ENCODE data around the gene LCLAT1. TPM values are rescaled to one million over a fixed set of nuclear protein-coding genes. Genes with fewer than 3 reads are reported as not detected.

LCLAT1 gene
- total RNA-seq, 1 donor from 2014 or later, result 26.7 TPM

DNA sequence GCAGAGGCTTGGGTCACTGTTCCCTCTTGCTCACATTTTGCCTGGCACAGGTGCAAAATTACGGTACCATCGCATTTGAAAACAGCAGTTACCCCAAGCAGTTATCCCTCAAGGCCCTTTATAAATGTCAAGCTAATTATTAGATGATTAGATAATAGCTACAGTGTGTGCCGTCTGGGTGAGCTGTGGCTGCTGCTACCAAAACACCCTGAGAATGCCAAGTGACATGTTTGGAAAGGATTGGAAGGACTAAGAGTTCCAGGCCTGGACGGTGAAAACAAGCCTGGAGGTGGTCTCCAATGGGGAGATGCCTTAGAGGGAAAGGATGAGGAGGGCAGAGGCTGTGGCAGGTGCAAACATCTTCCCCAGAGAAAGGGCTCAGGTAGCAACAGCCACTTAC lies 239.6 kb downstream of the LCLAT1 start:
- Histone ChIP-seq H3K4me3 (ENCODE audit: low read depth, low read length) (no peak overlapping the region), H3K27me3 (ENCODE audit: control insufficient read depth, insufficient read depth, low read length) (no peaks in the 10 kb centered on the region), H3K36me3 (ENCODE audit: control insufficient read depth, insufficient read depth, low read length) (no peaks in the 10 kb centered on the region)
- no peak for DNase-seq (ENCODE audit: low read depth)
- TF ChIP-seq, protein P1, sequence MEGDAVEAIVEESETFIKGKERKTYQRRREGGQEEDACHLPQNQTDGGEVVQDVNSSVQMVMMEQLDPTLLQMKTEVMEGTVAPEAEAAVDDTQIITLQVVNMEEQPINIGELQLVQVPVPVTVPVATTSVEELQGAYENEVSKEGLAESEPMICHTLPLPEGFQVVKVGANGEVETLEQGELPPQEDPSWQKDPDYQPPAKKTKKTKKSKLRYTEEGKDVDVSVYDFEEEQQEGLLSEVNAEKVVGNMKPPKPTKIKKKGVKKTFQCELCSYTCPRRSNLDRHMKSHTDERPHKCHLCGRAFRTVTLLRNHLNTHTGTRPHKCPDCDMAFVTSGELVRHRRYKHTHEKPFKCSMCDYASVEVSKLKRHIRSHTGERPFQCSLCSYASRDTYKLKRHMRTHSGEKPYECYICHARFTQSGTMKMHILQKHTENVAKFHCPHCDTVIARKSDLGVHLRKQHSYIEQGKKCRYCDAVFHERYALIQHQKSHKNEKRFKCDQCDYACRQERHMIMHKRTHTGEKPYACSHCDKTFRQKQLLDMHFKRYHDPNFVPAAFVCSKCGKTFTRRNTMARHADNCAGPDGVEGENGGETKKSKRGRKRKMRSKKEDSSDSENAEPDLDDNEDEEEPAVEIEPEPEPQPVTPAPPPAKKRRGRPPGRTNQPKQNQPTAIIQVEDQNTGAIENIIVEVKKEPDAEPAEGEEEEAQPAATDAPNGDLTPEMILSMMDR (IDR thresholded peaks at IDR 0.05; ENCODE audit: insufficient read depth, low read length, poor library complexity, severe bottlenecking), result no peak

DNA sequence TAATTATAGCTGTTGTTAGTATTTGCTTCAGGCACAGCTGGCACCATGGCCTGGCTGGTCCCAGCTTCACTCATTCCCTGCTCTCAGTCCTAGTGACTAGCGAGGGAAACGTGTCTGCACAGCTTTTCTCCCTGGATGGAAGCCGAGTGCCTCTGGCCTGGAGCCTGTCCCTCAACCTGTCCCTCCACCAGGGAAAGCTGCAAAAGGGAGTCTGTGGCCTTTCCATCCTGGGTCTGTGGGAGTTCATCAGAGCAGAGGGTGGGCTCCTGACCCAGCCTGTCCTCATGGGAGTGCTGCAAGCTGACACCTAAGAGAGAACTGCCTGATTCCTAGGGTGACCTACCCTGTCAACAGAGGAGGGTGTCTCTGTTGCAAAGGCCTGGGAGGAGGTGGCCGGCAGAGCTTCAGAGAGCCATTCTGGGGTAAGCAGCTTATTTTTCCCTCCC lies 241.9 kb downstream of the LCLAT1 start:
- Histone ChIP-seq H3K4me3 (ENCODE audit: low read depth, low read length) (no peak overlapping the region), H3K36me3 (ENCODE audit: control insufficient read depth, insufficient read depth, low read length) (no peaks in the 10 kb centered on the region), H3K27me3 (ENCODE audit: control insufficient read depth, insufficient read depth, low read length) (peaks cover 5% of the 10 kb centered on the region)
- no peak for DNase-seq (ENCODE audit: low read depth)
- TF ChIP-seq, protein P1 (IDR thresholded peaks at IDR 0.05; ENCODE audit: insufficient read depth, low read length, poor library complexity, severe bottlenecking), result no peak

DNA sequence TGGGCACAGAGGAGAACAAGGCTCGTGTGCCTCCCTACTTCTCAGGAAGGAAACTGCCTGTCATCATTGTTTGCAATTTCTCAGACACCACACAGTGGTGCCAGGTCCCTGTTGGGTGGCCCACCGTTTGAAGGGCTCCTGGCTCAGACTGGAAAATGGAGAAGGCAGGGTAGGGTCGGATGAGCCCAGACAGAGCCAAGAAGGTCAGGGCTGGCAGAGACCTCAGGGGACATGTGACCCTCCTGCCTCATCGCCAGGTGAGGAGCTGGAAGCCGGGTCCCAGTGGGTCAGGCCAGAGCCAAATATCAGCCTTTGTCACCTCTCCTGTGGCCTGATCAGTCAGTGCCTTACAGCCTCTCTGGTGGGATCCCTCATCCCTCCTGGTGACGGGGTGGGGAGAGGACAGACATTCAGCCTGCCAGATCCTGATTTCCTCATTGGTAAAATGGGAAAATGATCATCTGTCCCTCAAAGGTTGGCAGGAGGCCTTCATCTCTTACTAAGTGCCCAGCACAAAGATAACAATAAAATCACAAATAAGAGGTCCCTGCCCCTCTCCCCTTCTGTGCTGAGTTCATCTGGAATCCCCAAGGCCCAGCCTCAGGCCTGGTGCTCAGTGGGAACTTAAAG lies 242.6 kb downstream of the LCLAT1 start:
- Histone ChIP-seq H3K36me3 (ENCODE audit: control insufficient read depth, insufficient read depth, low read length) (no peaks in the 10 kb centered on the region), H3K27me3 (ENCODE audit: control insufficient read depth, insufficient read depth, low read length) (peaks cover 5% of the 10 kb centered on the region), H3K4me3 (ENCODE audit: low read depth, low read length) (no peak overlapping the region)
- no peak for DNase-seq (ENCODE audit: low read depth)
- TF ChIP-seq, protein P1 (IDR thresholded peaks at IDR 0.05; ENCODE audit: insufficient read depth, low read length, poor library complexity, severe bottlenecking), result no peak

DNA sequence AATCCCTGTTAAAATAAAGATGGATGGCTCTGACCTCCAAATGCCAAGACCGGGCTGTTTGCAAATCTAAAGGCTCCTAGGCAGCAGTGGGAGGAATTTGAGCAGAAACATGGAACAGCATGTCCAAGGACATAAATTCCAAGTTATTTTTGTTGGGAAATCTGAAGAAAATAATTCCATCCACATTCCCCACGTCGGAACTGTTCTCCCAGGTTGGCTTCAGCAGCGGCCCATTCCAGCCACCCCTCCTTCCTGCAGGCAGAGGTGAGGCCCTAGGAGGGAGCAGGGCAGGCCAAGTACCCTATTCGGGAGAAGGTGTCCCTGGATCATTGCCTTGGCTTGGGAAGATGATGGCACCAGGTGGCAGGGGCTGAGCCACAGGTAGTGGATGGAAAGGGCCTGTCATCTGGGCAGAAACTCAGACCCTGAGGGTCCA lies 243.1 kb downstream of the LCLAT1 start:
- Histone ChIP-seq H3K4me3 (ENCODE audit: low read depth, low read length) (no peak overlapping the region), H3K36me3 (ENCODE audit: control insufficient read depth, insufficient read depth, low read length) (no peaks in the 10 kb centered on the region), H3K27me3 (ENCODE audit: control insufficient read depth, insufficient read depth, low read length) (peaks cover 5% of the 10 kb centered on the region)
- TF ChIP-seq, protein P1 (IDR thresholded peaks at IDR 0.05; ENCODE audit: insufficient read depth, low read length, poor library complexity, severe bottlenecking), result no peak
- DNase-seq (ENCODE audit: low read depth), result no peak

- Histone ChIP-seq H3K4me3 (ENCODE audit: low read depth, low read length) (no peak overlapping the region), H3K27me3 (ENCODE audit: control insufficient read depth, insufficient read depth, low read length) (peaks cover 5% of the 10 kb centered on the region), H3K36me3 (ENCODE audit: control insufficient read depth, insufficient read depth, low read length) (no peaks in the 10 kb centered on the region)
- no peak for DNase-seq (ENCODE audit: low read depth)
- TF ChIP-seq, protein P1 (IDR thresholded peaks at IDR 0.05; ENCODE audit: insufficient read depth, low read length, poor library complexity, severe bottlenecking), result no peak
These were observed 244.3 kb downstream of the LCLAT1 start for GRCh38 chr2:30691091-30691947.
